A204.1 (cell line): ENCODE results near the gene VARS2.
"Not testable (repeated sequence)": the region's sequence is repeated elsewhere in the genome, so short reads cannot be mapped to it uniquely, and the experiment has no call there.

Experiments
- FAIRE-seq: peaks from 2 replicates; lab custom pipeline; 2012; peaks lifted over from hg19 to GRCh38; lab: Jason Lieb, UNC

VARS2 gene

DNA sequence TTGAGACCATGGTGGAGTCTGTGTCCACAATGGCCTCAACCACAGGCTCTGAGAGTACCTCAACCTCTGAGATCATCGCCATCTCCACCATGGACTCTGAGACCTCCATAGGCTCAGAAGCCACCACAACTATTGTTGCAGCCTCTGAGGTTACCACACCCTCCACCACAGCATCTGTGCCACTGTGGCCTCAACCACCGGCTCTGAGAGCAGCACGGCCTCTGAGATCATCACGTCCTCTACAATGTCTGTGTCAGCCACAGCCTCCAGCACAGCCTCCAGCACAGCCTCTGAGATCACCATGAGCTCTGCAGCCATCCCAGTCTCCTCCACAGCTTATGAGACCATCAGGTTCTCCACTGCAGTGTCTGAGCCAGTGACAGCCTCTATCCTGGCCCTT is 50.0 kb downstream of the VARS2 start:
- FAIRE-seq = no peak

DNA sequence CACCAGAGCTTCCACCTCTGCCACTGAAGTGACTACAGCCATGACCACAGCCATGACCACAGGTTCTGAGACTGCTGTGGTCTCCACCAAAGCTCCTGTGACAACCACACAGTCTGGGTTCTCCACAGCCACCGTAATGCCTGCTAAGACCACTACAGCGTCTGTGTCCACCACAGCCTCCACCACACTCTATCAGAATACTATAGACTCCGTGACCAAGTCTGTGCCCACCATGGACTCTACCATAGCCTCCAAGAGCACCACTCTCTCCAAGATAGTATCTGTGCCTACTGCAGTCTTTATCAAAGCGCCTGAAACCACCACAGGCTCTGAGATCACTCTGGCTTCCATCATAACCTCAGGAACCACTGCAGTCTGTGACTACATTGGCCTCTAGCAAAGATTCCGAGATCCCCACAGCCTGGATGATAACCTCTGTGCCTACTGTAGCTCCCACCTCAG is 51.1 kb downstream of the VARS2 start:
- no peak for FAIRE-seq

DNA sequence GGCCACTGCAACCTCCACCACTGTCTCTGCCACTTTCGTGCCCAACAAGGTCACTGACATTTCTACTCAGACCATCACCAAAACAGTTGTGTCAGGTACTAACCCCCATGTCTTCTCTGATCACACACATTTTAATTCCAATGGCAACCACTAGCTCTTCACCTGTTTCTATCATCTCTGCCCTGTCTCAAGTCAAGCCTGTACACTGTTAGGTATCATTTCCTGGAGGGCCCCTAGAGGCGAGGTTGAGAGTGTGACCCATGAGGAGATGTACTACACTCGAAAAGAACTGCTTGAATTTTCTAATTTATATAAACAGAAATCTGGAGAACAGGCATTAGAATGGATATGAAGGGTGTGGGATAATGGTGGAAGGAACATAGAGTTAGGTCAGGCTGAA is 52.1 kb downstream of the VARS2 start:
- no peak for FAIRE-seq

DNA sequence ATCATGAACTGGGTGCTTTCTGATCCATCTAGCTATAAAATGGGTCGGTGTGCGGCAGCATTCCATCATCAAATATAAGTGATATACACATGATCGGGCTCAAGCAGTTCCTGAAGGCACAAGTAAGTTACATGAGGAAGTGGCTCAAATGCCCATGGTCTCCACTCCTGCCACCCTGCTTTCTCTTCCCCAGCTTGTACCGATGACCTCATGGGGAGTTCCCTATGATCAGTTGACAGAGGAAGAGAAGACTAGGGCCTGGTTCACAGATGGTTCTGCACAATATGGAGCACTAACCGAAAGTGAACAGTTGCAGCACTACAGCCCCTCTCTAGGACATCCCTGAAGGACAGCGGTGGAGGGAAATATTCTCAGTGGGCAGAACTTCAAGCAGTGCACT is 55.1 kb downstream of the VARS2 start:
- FAIRE-seq = not testable (repeated sequence)

DNA sequence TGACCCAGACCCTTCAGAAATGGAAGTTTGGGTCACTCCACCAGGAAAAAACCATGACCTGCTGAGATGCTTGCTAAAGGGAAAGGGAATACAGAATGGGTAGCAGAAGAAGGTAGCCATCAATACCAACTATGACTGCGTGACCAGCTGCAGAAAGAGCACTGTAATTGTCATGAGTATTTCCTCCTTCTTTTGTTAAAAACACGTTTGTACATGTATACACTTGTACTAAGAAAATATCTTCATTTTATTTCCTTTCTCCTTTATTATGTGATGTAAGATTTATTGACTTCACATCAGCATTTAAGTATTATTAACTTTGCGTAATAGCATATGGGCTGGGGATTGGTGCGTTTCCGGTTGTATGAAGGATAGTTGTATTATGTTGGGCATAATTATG is 56.9 kb downstream of the VARS2 start:
- FAIRE-seq = no peak

DNA sequence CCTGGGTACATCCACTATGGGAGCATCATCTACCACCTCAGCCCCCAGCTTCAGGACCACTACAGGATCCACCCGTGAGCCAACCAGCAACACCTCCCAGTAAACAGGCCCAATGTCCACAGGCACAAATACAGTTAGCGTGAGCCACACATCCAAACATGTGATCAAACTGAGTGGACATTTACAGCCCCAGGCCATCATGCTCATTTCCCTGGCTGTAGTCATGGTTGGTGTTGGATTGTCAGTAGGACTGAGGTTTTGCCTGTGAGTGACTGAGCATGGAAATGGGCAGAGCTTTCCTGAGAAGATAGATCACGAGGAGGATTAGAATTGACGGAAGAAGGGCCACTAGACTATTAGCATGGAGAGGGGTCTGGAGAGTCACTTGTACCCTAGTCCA is 58.8 kb downstream of the VARS2 start:
- no peak for FAIRE-seq

DNA sequence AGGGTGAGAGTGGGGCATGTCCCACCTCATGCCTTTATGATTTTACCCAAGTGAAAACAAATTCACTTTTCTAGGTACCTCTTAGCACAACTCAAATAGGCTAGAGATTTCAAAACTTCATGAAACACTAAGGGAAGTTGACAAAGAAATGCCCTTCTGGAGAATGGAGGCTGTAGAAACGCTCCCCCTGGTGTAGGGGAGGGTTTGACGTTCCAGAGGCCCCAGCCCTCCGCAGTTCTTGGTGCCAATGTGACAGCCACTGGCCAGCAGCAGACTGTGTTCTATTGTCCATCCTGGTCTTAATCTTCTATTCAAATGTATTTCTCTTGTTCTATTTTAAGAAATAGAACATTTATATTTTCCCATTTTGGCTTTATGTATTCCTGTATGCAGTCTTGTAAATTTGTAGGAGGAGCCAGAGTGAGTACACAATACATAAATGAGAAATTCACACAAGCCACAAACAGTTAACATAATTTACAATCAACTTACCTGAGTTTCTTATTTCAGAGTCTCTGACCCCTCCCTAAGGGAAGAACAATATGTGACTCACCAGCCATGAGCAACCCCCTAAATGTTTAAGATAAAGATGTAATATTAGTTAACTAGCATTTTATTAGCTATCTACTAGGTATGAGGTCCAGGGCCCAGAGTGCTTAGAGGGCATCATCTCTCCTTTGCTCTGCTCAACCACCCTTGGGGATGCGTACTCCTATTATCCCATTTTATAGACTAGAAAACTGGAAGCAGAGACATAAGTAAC is 60.6 kb downstream of the VARS2 start:
- no peak for FAIRE-seq
